ENCODE results near the gene TTLL9. TPM values are rescaled to one million over a fixed set of nuclear protein-coding genes. Genes with fewer than 3 reads are reported as not detected.
"Not testable (repeated sequence)": the region's sequence is repeated elsewhere in the genome, so short reads cannot be mapped to it uniquely, and the experiment has no call there.

Gene TTLL9
- total RNA-seq, result not detected

DNA sequence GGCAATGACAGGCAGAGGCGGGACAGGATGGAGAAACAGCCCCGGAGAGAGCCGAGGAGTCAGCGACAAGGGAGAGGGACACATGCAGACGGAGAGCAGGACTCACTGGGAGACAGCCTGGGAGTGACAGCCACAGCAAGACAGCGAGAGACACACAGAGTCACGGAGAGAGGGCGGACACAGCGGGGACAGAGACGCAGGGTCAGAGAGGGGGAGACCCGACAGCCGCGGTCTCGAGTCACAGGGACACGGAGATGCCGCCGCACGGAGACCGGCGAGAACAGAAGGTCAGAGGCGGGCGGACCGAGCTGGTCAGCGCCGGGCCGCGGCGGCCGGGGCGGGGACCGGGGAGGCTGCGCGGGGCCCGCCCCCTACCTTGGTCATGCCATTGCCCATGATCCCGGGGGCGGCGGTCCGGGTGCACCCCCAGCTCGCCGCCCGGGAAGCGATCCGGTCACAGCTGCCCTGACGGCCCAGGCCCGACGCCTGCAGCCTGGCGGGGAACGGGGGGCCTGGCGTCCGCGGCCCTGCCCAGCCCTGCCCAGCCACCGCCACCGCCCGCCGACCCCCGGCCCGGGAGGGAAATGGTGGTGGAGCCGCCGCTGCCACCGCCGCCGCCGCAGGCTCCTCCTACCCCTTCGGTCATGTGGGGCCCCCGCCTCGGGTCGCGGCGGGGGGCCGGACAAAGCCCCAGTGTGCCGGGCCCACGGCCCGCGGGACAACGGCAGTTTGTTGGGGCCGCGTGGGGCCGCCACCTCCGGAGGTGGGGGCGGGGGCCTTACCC is at the start of gene TTLL9, which contains the start of gene DUSP15:
Gene TTLL9, plus strand, starts transcription at position 693 of the 784 bp plus-strand sequence. CDS start 493 bp downstream, outside the sequence.
Gene DUSP15, minus strand, starts transcription at position 586 of the 784 bp plus-strand sequence. Its CDS starts 190 bp downstream, at position 396.
- DNase-seq, result no peak

GRCh38 chr20:31821427-31821826 is 49.0 kb upstream of the TTLL9 start:
- no peak for DNase-seq

- DNase-seq, result peak; percentile 71
These were observed 47.8 kb upstream of the TTLL9 start for GRCh38 chr20:31822421-31823330.

DNA sequence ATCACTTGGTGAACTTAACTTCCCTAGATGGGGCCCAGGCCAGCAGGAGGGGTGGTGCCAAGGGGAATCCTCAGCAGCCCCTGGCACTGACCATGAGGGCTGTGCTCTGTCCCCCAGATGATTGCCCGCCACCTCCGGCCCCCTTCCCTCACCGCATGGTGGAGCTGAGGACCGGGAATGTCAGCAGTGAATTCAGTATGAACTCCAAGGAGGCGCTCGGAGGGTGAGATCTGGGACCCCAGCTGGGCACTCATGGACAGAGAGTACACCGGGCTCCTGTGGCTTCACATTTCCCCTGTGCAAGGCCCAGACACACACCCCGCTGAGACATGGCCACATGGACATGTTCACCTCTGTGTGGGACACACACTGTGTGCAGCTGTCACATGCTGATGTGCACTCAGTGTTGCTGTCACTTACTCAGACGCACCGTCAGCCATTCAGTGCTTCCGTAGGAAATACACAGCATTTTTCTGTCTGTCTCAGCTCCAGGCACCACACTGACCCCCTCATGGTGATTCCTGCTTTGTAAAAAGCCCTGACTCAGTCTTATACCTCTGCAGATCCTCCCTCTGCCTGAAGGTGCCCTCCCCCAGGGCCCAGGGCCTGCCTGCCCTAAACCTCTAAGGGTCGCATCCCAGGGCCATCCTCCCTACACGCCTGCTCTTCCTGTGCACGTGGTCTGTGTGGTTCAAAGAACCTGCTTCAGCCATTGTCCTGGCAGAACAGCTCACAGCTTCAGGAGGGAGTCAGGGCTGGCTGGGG is 46.9 kb upstream of the TTLL9 start:
- no peak for DNase-seq

DNA sequence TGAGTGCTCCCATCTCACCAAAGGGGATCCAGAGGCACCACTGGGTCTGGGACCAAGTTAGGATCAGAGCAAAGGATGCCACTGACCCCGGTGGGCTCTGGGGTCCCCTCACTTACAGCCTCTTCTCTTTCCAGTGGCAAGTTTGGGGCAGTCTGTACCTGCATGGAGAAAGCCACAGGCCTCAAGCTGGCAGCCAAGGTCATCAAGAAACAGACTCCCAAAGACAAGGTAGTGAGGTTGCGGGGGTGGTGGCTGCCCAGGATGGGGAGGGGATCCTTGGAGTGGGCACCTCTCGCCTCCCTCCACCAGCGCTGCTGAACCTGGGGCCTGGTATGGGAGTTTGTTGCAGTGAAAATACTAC is 46.3 kb upstream of the TTLL9 start:
- no peak for DNase-seq

GRCh38 chr20:31824554-31825313 is 45.7 kb upstream of the TTLL9 start:
- no peak for DNase-seq

GRCh38 chr20:31826074-31826473 is 44.4 kb upstream of the TTLL9 start:
- no peak for DNase-seq

DNA sequence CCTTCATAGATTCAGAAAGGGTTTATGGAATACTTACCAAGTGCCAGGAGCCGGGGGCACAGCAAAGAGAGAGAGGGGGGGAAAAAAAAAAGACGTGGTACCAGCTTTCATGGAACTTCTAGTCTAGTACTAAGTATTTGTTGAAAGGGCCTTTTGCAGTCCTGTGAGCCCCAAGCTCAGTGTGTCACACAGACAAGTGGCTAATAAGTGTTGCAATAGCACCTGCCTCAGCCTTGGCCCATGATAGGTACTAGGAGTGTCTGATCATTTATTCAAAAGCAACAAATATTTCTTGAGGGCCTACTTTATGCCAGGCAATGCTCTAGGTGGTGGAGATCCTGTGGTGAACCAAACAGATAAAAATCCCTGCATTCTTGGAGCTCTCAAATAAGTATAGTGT is 43.4 kb upstream of the TTLL9 start:
- DNase-seq, result no peak

DNA sequence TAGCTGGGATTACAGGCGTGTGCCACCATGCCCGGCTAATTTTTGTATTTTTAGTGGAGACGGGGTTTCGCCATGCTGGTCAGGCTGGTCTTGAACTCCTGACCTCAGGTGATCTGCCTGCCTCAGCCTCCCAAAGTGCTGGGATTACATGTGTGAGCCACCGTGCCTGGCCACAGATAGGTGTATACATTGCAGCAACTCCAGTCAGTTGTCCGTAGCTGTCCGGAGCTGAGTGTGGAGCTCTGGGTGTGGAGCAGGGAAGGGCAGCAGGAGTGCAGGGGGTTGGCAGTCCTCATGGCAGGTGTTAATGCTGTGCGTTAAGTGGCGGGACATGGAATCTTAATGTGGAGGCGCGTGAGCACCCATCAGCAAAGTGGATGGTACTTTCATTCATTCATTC is 42.4 kb upstream of the TTLL9 start:
- DNase-seq, result not testable (repeated sequence)

DNA sequence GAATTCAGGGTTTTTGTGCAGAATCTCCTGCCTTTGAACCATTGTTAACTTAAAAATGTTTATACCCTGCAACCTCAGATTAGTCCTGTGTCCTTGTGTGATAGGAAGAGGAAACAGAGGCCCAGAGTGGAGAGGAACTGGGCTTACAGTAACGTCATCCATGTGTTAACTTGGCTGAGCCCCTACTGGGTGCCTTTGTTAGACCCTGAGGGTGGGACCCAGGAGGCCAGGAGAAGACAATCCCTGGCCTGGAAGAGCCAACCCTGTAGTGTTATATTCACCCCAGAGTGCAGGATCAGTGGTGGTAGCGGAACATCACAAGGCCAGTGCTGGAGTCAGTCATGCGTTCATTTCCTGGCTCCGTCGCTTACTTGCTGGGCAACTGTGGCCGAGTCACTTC is 40.7 kb upstream of the TTLL9 start:
- no peak for DNase-seq

DNA sequence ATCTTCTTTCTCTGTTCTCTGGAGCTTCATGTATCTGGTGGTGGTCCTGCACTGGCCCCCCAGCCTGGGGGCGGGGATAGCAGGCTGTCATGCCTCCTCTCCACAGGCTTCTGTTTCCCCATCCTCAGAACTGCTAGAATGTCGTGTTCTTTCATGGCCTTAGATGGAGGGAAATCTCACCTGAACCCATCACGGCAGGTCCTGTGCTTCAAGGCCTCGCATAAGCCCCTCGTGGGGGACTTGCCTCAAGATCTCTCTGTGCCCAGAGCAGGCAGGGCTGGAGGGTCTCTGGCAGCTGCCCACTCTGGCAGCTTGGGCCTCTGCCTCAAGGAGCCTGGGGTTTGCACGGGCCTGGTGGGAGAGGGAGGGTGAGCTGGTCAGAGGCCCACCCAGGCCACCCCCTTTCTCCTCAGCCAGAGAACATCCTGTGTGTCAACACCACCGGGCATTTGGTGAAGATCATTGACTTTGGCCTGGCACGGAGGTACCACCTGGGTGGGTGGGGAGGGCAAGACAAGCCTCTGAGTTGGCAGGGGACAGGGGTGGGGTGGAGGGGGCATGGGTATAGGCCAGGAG is 39.9 kb upstream of the TTLL9 start:
- no peak for DNase-seq

DNA sequence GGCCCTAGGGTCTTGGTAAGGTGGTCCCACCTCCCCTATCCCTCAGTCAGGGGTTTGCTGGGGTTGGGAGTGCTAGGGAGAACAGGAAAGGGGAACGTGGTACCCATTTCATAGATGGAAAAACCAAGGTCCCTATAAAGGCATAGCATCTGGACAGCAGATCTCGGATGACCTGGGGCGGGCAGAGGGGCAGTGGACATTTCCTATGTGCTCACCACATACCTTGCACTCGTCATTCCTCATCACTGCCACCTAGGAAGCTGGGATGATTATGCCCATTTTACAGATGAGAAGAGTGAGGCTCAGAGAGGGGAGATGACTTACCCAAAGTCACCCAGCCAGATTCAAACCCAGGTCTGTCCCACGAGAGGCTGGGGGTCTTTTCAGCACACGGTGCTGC is 39.2 kb upstream of the TTLL9 start:
- DNase-seq, result no peak

DNA sequence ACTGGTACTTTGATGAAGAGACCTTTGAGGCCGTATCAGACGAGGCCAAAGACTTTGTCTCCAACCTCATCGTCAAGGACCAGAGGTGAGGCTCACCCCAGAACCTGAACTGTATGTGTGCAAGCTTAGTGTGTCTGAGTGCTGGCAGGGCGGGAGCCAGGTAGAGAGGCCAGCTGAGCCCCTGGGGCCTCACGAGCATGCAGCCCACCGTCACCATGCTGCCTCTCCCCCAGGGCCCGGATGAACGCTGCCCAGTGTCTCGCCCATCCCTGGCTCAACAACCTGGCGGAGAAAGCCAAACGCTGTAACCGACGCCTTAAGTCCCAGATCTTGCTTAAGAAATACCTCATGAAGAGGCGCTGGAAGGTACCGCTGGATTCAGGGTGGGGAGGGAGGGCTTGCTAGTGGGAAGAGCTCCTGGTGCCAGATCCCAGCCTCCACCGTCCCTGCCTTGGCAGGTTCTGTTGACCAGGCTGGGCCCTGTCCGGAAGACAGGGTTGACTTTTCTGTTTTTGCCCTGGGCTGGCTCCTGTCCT is 38.6 kb upstream of the TTLL9 start:
- DNase-seq, result no peak

DNA sequence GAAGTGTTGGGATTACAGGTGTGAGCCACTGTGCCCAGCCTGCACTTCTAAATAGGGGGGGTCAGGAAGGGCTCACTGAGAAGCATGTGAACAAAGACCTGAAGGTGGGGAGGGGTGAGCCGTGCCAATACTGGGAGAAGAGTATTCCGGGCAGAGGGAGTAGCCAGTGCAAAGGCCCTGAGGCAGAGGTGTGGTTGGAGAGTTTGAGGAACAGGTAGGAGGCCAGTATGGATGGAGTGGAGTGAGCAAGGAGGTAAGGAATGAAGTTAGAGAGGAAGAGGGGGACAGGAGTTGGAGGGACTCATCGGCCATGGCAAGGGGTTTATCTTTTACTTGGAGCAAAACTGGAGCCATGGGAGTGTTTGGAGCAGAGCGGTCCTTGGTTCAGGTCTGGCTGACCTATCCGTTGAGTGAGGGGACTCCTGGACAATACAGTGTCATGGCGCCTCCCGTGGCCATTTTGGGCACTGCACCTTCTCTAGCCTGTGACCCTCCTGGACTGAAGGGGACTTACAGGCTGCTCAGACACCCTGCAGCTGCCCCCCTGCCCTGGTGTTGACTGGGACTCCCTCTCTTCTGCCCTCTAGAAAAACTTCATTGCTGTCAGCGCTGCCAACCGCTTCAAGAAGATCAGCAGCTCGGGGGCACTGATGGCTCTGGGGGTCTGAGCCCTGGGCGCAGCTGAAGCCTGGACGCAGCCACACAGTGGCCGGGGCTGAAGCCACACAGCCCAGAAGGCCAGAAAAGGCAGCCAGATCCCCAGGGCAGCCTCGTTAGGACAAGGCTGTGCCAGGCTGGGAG is 37.1 kb upstream of the TTLL9 start:
- peak; percentile 41 for DNase-seq

DNA sequence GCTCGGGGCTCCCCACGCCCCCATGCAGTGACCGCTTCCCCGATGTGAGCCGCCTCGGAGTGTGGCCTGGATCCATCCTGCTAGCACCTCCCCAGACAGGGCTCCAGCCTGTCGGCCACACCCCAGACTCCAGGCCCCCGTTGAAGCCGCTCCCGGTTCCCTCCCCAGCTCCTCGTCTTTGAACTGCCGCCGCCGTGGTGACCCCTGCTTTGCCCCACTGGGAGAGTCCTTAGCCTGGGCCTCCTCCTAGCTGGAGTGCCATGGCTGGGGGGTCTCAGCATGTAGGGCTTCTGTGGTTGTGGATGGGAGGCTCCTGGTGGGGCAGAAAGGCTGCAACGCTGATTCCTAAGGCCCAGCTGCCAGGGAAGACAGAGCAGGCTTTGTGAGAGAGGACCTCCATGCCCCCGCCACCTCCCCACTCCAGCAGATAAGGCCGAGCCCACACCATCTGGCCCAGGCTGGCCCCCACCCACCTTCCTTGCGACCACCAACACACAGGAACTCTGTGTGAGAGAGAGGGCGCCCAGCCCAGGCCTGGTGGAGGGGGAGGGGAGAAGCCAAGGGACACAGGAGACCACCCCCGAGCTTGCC is 36.4 kb upstream of the TTLL9 start:
- DNase-seq, result no peak

DNA sequence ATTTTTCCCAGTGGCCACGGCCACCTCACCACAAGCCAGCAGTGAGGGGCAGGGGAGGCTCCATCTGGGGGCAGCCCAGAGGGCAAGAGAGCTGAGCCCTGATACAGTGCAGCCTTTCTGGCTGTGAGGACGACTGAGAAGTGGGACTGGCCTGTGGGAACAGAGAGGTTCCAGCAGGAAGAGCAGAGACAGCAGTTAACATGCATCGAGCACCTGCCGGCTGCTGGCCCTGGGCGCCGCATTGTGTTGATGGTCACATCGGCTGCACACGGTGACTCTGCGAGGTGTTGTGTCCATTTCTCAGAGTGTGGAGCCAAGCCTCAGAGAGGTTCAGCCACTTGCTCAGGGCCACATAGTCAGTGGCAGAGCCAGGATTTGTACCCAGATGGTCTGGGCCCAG is 34.9 kb upstream of the TTLL9 start:
- no peak for DNase-seq

DNA sequence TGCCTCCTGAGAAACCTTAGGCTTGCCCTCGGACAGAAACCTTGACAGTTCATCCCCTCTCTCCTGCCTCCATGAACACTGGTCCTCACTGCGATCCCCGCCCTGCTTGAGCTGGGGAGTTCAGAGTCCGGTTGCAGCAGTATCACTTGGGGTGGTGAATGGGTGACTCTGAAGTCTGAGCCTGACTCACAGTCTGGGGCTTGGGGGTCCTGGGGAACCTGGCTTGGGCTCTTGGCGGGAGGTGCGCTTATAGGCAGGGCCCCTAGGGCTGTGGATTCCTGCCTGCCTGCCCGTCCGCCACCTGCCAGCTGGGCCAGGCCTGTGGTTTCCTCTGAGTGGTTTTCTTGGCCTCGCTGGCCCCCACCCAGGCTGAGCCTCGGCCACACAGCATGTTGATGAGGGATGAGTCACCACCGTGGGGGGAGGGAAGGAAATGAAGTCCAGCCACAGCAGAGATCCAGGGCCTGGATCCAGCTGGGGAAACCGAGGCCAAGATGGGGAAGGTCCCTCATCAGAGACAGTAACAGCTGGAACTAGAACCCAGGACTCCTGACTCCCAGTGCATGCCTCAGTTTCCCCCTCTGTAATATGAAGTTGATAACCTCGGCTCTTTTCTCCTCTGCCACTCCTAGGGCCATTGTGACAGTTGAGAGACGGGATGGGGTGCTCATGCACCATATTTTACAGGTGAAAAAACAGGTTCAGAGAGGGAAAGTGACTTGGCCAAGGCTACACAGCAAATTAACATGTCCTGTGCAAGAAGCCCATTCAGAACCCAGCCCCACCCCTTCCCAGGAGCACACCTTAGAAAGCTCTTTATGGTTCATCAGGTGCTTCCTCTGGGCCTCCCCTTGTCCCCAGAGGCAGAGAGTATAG is 34.2 kb upstream of the TTLL9 start:
- no peak for DNase-seq

GRCh38 chr20:31836853-31837608 is 33.4 kb upstream of the TTLL9 start:
- DNase-seq, result no peak
